Endothelial cell (in vitro differentiated cells): ENCODE measurements around the gene PCLO. TPM values are rescaled to one million over a fixed set of nuclear protein-coding genes. Genes with fewer than 3 reads are reported as not detected.
"Not testable (repeated sequence)": the region's sequence is repeated elsewhere in the genome, so short reads cannot be mapped to it uniquely, and the experiment has no call there.

Experiments
- DNase-seq: peaks from one replicate; pipeline ENCODE4 v3.0.0; 2021; ENCODE audit warnings: low spot score
- H3K27ac Mint-ChIP-seq: one replicate; pipeline ENCODE4 v1.8.0; 2021; ENCODE audit warnings: mixed read lengths, inconsistent platforms; ENCODE audit not compliant: unreplicated experiment
- H3K27me3 Mint-ChIP-seq: one replicate; pipeline ENCODE4 v1.8.0; 2021; ENCODE audit warnings: mild to moderate bottlenecking, moderate library complexity, mixed read lengths, inconsistent platforms; ENCODE audit not compliant: unreplicated experiment
- H3K36me3 Mint-ChIP-seq: one replicate; pipeline ENCODE4 v1.8.0; 2021; ENCODE audit warnings: mild to moderate bottlenecking, low read depth, mixed read lengths, inconsistent platforms; ENCODE audit not compliant: unreplicated experiment
- H3K4me1 Mint-ChIP-seq: one replicate; pipeline ENCODE4 v1.8.0; 2021; ENCODE audit warnings: mild to moderate bottlenecking, mixed read lengths, inconsistent platforms; ENCODE audit not compliant: unreplicated experiment
- H3K4me3 Mint-ChIP-seq: one replicate; pipeline ENCODE4 v1.8.0; 2021; ENCODE audit warnings: mild to moderate bottlenecking, mixed read lengths, inconsistent platforms; ENCODE audit not compliant: unreplicated experiment
- H3K9me3 Mint-ChIP-seq: one replicate; pipeline ENCODE4 v1.8.0; 2021; ENCODE audit warnings: mixed read lengths, inconsistent platforms; ENCODE audit not compliant: unreplicated experiment
- total RNA-seq: library from RNA; stranded (reverse); fragmentation: NEBNext Ultra II Directional; extraction: Animal tissue kit (Norgen Biotek cat#: 25700); gene quantifications from one replicate; pipeline ENCODE4 v1.2.1, GENCODE V29; 2021; ENCODE audit not compliant: unreplicated experiment
- TF ChIP-seq, protein P1 (sequence below): fragments of 200-600 bp; sonication (generic); IDR thresholded peaks from one replicate; pipeline ENCODE4 v1.5.0; 2021; ENCODE audit warnings: antibody characterized with exemption; ENCODE audit not compliant: unreplicated experiment

PCLO gene
- total RNA-seq, 1 donor from 2014 or later = 5.1 TPM

DNA sequence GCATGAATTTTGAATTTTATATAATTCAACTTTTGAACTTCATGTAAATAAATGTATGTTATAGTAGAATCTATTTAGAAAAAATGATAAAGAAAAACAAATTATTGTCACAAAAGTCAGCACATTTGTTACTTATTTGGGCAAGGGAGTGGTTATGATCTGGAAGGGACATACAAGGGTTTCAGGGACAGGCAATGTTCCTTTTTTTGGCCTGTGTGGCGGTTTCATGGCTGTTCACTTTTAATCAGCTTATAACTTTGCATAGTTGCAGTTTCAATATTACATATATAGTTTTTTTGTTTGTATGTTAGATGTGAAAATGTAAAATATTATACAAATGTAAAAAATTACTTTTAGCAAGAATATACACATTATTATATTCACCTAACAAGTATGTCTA lies 256.2 kb downstream of the PCLO start:
- no peaks in the 10 kb centered on the region for H3K27me3 Mint-ChIP-seq
- H3K27ac Mint-ChIP-seq = no peak overlapping the region
- TF ChIP-seq, protein P1, sequence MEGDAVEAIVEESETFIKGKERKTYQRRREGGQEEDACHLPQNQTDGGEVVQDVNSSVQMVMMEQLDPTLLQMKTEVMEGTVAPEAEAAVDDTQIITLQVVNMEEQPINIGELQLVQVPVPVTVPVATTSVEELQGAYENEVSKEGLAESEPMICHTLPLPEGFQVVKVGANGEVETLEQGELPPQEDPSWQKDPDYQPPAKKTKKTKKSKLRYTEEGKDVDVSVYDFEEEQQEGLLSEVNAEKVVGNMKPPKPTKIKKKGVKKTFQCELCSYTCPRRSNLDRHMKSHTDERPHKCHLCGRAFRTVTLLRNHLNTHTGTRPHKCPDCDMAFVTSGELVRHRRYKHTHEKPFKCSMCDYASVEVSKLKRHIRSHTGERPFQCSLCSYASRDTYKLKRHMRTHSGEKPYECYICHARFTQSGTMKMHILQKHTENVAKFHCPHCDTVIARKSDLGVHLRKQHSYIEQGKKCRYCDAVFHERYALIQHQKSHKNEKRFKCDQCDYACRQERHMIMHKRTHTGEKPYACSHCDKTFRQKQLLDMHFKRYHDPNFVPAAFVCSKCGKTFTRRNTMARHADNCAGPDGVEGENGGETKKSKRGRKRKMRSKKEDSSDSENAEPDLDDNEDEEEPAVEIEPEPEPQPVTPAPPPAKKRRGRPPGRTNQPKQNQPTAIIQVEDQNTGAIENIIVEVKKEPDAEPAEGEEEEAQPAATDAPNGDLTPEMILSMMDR = no peak
- no peak overlapping the region for H3K4me3 Mint-ChIP-seq
- no peaks in the 10 kb centered on the region for H3K9me3 Mint-ChIP-seq
- H3K4me1 Mint-ChIP-seq = no peaks in the 10 kb centered on the region
- no peaks in the 10 kb centered on the region for H3K36me3 Mint-ChIP-seq
- DNase-seq = no peak

DNA sequence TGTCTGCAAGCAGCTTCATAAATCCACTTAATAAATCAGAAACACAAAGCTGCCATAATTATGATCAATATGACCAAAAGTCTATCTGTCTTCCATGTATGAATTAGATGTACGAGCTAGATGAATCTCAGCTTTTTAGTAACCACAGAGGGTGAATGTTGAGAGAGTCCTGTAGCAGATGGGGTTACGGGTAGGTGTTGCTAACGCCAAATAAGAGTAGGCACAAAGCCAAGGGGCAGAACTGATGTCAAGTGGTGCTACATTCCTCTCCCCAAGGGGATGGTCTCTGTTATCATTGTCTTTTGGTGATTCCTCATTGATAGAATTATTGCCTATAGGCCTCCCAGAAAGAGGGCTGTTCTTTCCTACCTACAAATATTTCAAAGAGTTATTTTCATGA lies 257.8 kb downstream of the PCLO start:
- H3K27me3 Mint-ChIP-seq = no peaks in the 10 kb centered on the region
- H3K36me3 Mint-ChIP-seq = no peaks in the 10 kb centered on the region
- TF ChIP-seq, protein P1 = no peak
- DNase-seq = no peak
- H3K9me3 Mint-ChIP-seq = no peaks in the 10 kb centered on the region
- no peak overlapping the region for H3K4me3 Mint-ChIP-seq
- H3K27ac Mint-ChIP-seq = no peak overlapping the region
- H3K4me1 Mint-ChIP-seq = no peaks in the 10 kb centered on the region

DNA sequence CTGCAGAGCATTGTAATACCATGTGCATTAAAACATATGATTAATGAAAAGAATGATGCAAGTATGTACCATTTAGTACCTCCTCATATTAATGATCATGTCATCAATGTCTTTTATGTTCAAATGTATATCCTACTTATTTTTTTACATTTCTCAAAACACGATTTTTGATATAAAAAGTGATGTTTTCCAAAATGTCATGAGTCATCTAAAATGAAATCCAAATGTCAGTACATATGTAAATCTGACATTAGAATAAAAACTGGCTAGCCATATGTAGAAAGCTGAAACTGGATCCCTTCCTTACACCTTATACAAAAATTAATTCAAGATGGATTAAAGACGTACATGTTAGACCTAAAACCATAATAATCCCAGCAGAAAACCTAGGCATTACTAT lies 261.6 kb downstream of the PCLO start:
- H3K27ac Mint-ChIP-seq, H3K36me3 Mint-ChIP-seq, H3K4me1 Mint-ChIP-seq, H3K27me3 Mint-ChIP-seq, DNase-seq, H3K9me3 Mint-ChIP-seq, H3K4me3 Mint-ChIP-seq: not testable (repeated sequence)

DNA sequence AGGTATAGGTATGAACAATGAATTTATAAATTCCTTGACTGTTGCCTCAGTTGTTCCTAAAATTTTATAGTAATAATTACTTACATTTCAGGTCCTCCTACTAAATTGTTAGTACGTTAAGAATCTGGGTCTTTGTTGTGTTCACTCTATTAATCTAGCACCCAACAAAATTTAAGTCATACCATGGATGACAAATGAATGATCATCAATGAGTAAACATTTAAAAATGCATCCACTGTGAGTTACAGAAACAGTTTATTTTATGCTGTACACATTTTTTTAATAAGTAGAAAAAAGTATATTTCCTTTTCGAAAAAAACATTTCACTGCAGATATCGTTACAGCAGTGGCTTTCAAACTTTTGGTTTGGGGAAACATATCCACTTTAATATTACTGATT lies 265.2 kb downstream of the PCLO start:
- TF ChIP-seq, protein P1 = no peak
- Mint-ChIP-seq H3K4me1 (no peaks in the 10 kb centered on the region), H3K9me3 (no peaks in the 10 kb centered on the region), H3K4me3 (no peak overlapping the region), H3K27me3 (no peaks in the 10 kb centered on the region), H3K36me3 (no peaks in the 10 kb centered on the region), H3K27ac (no peak overlapping the region)
- DNase-seq = no peak

DNA sequence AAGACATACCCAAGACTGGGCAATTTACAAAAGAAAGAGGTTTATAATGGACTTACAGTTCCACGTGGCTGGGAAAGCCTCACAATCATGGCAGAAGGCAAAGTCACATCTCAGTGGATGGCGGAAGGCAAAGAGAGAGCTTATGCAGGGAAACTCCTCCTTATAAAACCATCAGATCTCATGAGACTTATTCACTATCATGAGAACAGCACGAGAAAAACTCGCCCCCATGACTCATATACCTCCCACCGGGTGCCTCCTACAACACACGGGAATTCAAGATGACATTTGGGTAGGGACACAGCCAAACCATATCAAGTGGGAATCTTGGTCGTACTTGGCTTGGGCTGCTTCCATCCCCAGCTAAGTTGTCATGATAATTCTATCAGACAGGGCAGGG lies 268.3 kb downstream of the PCLO start:
- H3K27me3 Mint-ChIP-seq, DNase-seq, H3K9me3 Mint-ChIP-seq, H3K4me1 Mint-ChIP-seq, H3K4me3 Mint-ChIP-seq, H3K36me3 Mint-ChIP-seq, H3K27ac Mint-ChIP-seq: not testable (repeated sequence)

DNA sequence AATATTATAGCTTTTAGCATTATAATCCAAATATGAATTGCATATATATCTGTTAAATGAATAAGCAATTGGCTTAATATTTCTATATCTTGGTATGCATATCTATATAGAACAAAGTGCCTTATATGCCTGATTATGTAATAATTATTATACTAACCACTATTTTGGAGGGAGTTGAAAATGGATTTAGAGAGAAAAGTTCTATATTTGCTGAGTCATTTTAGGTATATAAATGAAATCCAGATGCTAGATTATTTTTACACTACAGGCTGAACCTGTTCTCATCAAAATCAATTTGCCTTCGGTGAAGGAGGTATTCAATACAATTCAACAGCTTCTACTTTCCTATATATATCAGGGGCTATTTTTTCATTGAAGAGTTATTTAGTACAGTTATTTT lies 276.4 kb downstream of the PCLO start:
- H3K27ac Mint-ChIP-seq = no peak overlapping the region
- no peak for DNase-seq
- H3K36me3 Mint-ChIP-seq = no peaks in the 10 kb centered on the region
- TF ChIP-seq, protein P1 = no peak
- H3K4me1 Mint-ChIP-seq = no peaks in the 10 kb centered on the region
- no peak overlapping the region for H3K4me3 Mint-ChIP-seq
- H3K27me3 Mint-ChIP-seq = no peaks in the 10 kb centered on the region
- no peaks in the 10 kb centered on the region for H3K9me3 Mint-ChIP-seq
